Right atrium auricular region (tissue), 2 donors: ENCODE data around the gene SLC22A4. TPM values are rescaled to one million over a fixed set of nuclear protein-coding genes. Genes with fewer than 3 reads are reported as not detected.
A peak's percentile ranks its signal among the peaks of the same experiment; 100 is the strongest.

Experiments used
- DNase-seq: peaks from one replicate; pipeline ENCODE4 v3.0.0-alpha.2; 2019; ENCODE audit warnings: low spot score
- H3K27ac ChIP-seq, 2 donors: fragments of 200-600 bp; sonication (generic); 1 replicate in 1 of 2; 2 replicates in 1 of 2; pipeline ENCODE4 v1.5.1; 2016 to 2019
- H3K27me3 ChIP-seq, 2 donors: fragments of 200-600 bp; sonication (generic); one replicate each; pipeline versions ENCODE4 v1.5.1 to v1.6.0; 2017 to 2019
- H3K36me3 ChIP-seq: fragments of 200-600 bp; sonication (generic); one replicate; pipeline ENCODE4 v1.5.1; 2016
- H3K4me1 ChIP-seq, 2 donors: fragments of 200-600 bp; sonication (generic); one replicate each; pipeline versions ENCODE4 v1.5.1 to v1.6.0; 2017 to 2019
- H3K4me3 ChIP-seq, 2 donors: fragments of 200-600 bp; sonication (generic); 1 replicate in 1 of 2; 2 replicates in 1 of 2; pipeline ENCODE4 v1.5.1; 2017 to 2019; ENCODE audit warnings: mild to moderate bottlenecking in 1 of 2, moderate library complexity in 1 of 2
- H3K9me3 ChIP-seq, 2 donors: fragments of 200-600 bp; sonication (generic); one replicate each; pipeline ENCODE4 v1.5.1; 2019
- CTCF ChIP-seq, 2 donors: fragments of 200-600 bp; sonication (generic); IDR thresholded peaks; one replicate each; pipeline ENCODE4 v1.5.1; 2019; ENCODE audit warnings: antibody characterized with exemption in 2 of 2
- total RNA-seq, 2 donors: library from RNA; depleted of rRNA; stranded (reverse); fragments of >200 nt; gene quantifications; one replicate each; pipeline ENCODE4 v1.1.0, GENCODE V29; 2016

SLC22A4 gene
- total RNA-seq, 2 donors from 2014 or later: 1.5 to 2.8 TPM

- H3K4me3 ChIP-seq: no peak overlapping the region
- no peaks in the 10 kb centered on the region for H3K4me1 ChIP-seq
- H3K36me3 ChIP-seq: peaks cover 8% of the 10 kb centered on the region
- no peak for TF ChIP-seq CTCF (IDR thresholded peaks at IDR 0.05)
- no peak overlapping the region for H3K27ac ChIP-seq
- no peaks in the 10 kb centered on the region for H3K9me3 ChIP-seq
- H3K27me3 ChIP-seq: no peaks in the 10 kb centered on the region
- DNase-seq: no peak
Measured at GRCh38 chr5:132275367-132276220, 18.6 kb upstream of the SLC22A4 start.

GRCh38 chr5:132277256-132277655, 16.9 kb upstream of the SLC22A4 start:
- Histone ChIP-seq H3K4me1 (no peaks in the 10 kb centered on the region), H3K9me3 (no peaks in the 10 kb centered on the region), H3K36me3 (peaks cover 2% of the 10 kb centered on the region), H3K27ac (no peak overlapping the region), H3K27me3 (no peaks in the 10 kb centered on the region), H3K4me3 (no peak overlapping the region)
- no peak for DNase-seq
- no peak for TF ChIP-seq CTCF (IDR thresholded peaks at IDR 0.05)

- Histone ChIP-seq H3K4me1 (no peaks in the 10 kb centered on the region), H3K36me3 (no peaks in the 10 kb centered on the region), H3K27me3 (no peaks in the 10 kb centered on the region), H3K4me3 (no peak overlapping the region), H3K9me3 (no peaks in the 10 kb centered on the region), H3K27ac (no peak overlapping the region)
- no peak for TF ChIP-seq CTCF (IDR thresholded peaks at IDR 0.05)
- no peak for DNase-seq
Measured at GRCh38 chr5:132277971-132278853, 16.0 kb upstream of the SLC22A4 start.

- DNase-seq: no peak
- Histone ChIP-seq H3K27ac (no peak overlapping the region), H3K9me3 (no peaks in the 10 kb centered on the region), H3K4me3 (no peak overlapping the region), H3K27me3 (no peaks in the 10 kb centered on the region), H3K36me3 (no peaks in the 10 kb centered on the region), H3K4me1 (no peaks in the 10 kb centered on the region)
- no peak for TF ChIP-seq CTCF (IDR thresholded peaks at IDR 0.05)
Measured at GRCh38 chr5:132279801-132280200, 14.4 kb upstream of the SLC22A4 start.

GRCh38 chr5:132280371-132281240, 13.6 kb upstream of the SLC22A4 start:
- H3K27ac ChIP-seq: no peak overlapping the region

More at GRCh38 chr5:132280371-132281240, 13.6 kb upstream of the SLC22A4 start:
- Histone ChIP-seq H3K4me1 (no peaks in the 10 kb centered on the region), H3K9me3 (no peaks in the 10 kb centered on the region), H3K27me3 (no peaks in the 10 kb centered on the region), H3K36me3 (no peaks in the 10 kb centered on the region), H3K4me3 (no peak overlapping the region)
- DNase-seq: peak; percentile 38
- TF ChIP-seq CTCF (IDR thresholded peaks at IDR 0.05): no peak
